ENCODE data around the gene TMEM63C.

Gene TMEM63C

DNA sequence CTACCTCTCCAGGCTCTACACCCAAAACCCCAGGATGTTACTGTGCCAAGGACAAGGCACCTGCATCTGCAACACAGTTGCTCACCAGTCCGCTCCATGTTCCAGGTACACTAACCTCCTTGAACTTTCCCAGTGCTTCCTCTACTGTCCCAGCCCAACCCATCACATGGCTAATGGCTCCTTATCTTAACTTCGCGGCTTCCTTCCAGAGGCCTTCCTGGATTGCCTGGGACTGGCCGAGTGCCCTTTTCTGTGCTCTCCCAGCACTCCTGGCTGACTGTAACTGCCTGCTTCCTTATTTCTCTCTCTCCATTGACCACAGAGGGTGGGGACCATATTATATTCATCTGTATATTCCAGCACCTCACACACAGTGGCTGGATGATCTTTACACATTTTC lies 118.2 kb downstream of the TMEM63C start:
- Histone ChIP-seq H3K27me3 (ENCODE audit: low read length) (no peaks in the 10 kb centered on the region), H3K9me2 (replicated peaks; ENCODE audit: insufficient read depth, low read length) (no peaks in the 10 kb centered on the region), H3F3A (ENCODE audit: insufficient read depth) (no peaks in the 10 kb centered on the region), H3K36me3 (ENCODE audit: low read length) (no peaks in the 10 kb centered on the region), H3K79me2 (ENCODE audit: insufficient read depth, low read length) (no peaks in the 10 kb centered on the region), H3K4me2 (ENCODE audit: low read depth, low read length, poor library complexity, severe bottlenecking) (no peak overlapping the region), H4K20me1 (ENCODE audit: low read depth, low read length) (no peaks in the 10 kb centered on the region), H2AFZ (ENCODE audit: low read depth, low read length, severe bottlenecking) (no peak overlapping the region), H3K4me3 (ENCODE audit: insufficient read depth, low read length, poor library complexity, severe bottlenecking) (no peak overlapping the region), H3K9ac (ENCODE audit: low read length) (no peak overlapping the region), H3K27ac (ENCODE audit: low read depth, low read length) (no peak overlapping the region), H3K9me3 (ENCODE audit: insufficient read depth, low read length) (no peaks in the 10 kb centered on the region)
- TF ChIP-seq, protein P1, sequence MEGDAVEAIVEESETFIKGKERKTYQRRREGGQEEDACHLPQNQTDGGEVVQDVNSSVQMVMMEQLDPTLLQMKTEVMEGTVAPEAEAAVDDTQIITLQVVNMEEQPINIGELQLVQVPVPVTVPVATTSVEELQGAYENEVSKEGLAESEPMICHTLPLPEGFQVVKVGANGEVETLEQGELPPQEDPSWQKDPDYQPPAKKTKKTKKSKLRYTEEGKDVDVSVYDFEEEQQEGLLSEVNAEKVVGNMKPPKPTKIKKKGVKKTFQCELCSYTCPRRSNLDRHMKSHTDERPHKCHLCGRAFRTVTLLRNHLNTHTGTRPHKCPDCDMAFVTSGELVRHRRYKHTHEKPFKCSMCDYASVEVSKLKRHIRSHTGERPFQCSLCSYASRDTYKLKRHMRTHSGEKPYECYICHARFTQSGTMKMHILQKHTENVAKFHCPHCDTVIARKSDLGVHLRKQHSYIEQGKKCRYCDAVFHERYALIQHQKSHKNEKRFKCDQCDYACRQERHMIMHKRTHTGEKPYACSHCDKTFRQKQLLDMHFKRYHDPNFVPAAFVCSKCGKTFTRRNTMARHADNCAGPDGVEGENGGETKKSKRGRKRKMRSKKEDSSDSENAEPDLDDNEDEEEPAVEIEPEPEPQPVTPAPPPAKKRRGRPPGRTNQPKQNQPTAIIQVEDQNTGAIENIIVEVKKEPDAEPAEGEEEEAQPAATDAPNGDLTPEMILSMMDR (IDR thresholded peaks at IDR 0.05; ENCODE audit: insufficient read depth, low read length, poor library complexity, severe bottlenecking) = no peak
- no peak for TF ChIP-seq EZH2phosphoT487 (conservative IDR thresholded peaks at IDR 0.05; ENCODE audit: low read length)

DNA sequence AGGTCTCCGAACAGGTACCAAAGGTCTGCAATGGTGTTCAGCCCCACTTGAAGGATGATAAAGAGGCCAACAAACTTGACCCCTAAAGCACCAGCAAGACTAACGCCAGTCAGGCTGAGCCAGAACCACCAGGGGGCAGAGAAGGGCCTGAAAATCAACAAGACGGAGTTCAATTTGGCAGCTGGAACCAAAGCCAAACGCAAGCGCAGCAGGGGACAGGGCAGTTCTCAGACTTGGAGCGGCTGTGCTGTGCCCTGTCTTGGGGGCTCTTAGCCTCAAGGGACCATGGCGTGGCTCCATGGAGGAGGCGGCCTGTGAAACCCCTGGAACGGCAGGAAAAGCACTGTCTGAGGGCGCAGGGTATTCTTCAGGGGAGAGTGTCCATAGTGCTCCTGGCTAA lies 119.5 kb downstream of the TMEM63C start:
- H4K20me1 ChIP-seq (ENCODE audit: low read depth, low read length) = no peaks in the 10 kb centered on the region
- no peak overlapping the region for H3K4me3 ChIP-seq (ENCODE audit: insufficient read depth, low read length, poor library complexity, severe bottlenecking)
- no peak overlapping the region for H2AFZ ChIP-seq (ENCODE audit: low read depth, low read length, severe bottlenecking)
- H3K4me2 ChIP-seq (ENCODE audit: low read depth, low read length, poor library complexity, severe bottlenecking) = no peak overlapping the region
- H3K27me3 ChIP-seq (ENCODE audit: low read length) = no peaks in the 10 kb centered on the region
- TF ChIP-seq EZH2phosphoT487 (conservative IDR thresholded peaks at IDR 0.05; ENCODE audit: low read length) = no peak
- TF ChIP-seq, protein P1 (IDR thresholded peaks at IDR 0.05; ENCODE audit: insufficient read depth, low read length, poor library complexity, severe bottlenecking) = peak; percentile 87
- H3K9ac ChIP-seq (ENCODE audit: low read length) = no peak overlapping the region
- H3K36me3 ChIP-seq (ENCODE audit: low read length) = no peaks in the 10 kb centered on the region
- H3F3A ChIP-seq (ENCODE audit: insufficient read depth) = no peaks in the 10 kb centered on the region
- no peaks in the 10 kb centered on the region for H3K9me3 ChIP-seq (ENCODE audit: insufficient read depth, low read length)
- H3K9me2 ChIP-seq (replicated peaks; ENCODE audit: insufficient read depth, low read length) = no peaks in the 10 kb centered on the region
- H3K79me2 ChIP-seq (ENCODE audit: insufficient read depth, low read length) = no peaks in the 10 kb centered on the region
- no peak overlapping the region for H3K27ac ChIP-seq (ENCODE audit: low read depth, low read length)

DNA sequence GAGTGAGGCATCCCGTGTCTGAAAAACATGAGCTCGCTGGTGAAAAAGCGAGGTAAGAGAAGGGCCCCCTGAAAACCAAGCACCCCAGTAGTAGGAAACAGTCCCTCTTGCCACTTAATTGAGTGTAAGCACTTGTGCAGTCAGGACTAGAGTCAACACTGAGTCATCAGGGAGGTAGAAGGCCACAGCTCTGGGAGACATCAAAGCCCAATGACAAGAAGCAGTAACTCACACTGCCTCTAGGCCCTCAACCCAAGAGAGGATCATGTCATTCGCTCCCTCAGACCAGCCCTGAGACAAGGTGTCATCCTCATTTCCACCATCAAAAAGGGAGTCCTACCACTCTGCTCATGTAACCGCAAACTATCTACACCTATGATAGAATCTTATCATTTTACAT lies 121.3 kb downstream of the TMEM63C start:
- Histone ChIP-seq H3K9me2 (replicated peaks; ENCODE audit: insufficient read depth, low read length) (no peaks in the 10 kb centered on the region), H3K4me2 (ENCODE audit: low read depth, low read length, poor library complexity, severe bottlenecking) (no peak overlapping the region), H3K36me3 (ENCODE audit: low read length) (no peaks in the 10 kb centered on the region), H2AFZ (ENCODE audit: low read depth, low read length, severe bottlenecking) (no peak overlapping the region), H3K79me2 (ENCODE audit: insufficient read depth, low read length) (no peaks in the 10 kb centered on the region), H3K4me3 (ENCODE audit: insufficient read depth, low read length, poor library complexity, severe bottlenecking) (no peak overlapping the region), H3K27ac (ENCODE audit: low read depth, low read length) (no peak overlapping the region), H3K27me3 (ENCODE audit: low read length) (no peaks in the 10 kb centered on the region), H3K9ac (ENCODE audit: low read length) (no peak overlapping the region), H4K20me1 (ENCODE audit: low read depth, low read length) (no peaks in the 10 kb centered on the region), H3F3A (ENCODE audit: insufficient read depth) (no peaks in the 10 kb centered on the region), H3K9me3 (ENCODE audit: insufficient read depth, low read length) (no peaks in the 10 kb centered on the region)
- TF ChIP-seq EZH2phosphoT487 (conservative IDR thresholded peaks at IDR 0.05; ENCODE audit: low read length) = no peak
- TF ChIP-seq, protein P1 (IDR thresholded peaks at IDR 0.05; ENCODE audit: insufficient read depth, low read length, poor library complexity, severe bottlenecking) = no peak
